Endothelial cell (in vitro differentiated cells): Measurements from ENCODE around the gene ZIK1. TPM values are rescaled to one million over a fixed set of nuclear protein-coding genes. Genes with fewer than 3 reads are reported as not detected.
A peak's percentile ranks its signal among the peaks of the same experiment; 100 is the strongest.

Experiments used
- DNase-seq: peaks from one replicate; pipeline ENCODE4 v3.0.0; 2021; ENCODE audit warnings: low spot score
- H3K27ac Mint-ChIP-seq: one replicate; pipeline ENCODE4 v1.8.0; 2021; ENCODE audit warnings: mixed read lengths, inconsistent platforms; ENCODE audit not compliant: unreplicated experiment
- H3K27me3 Mint-ChIP-seq: one replicate; pipeline ENCODE4 v1.8.0; 2021; ENCODE audit warnings: mild to moderate bottlenecking, moderate library complexity, mixed read lengths, inconsistent platforms; ENCODE audit not compliant: unreplicated experiment
- H3K36me3 Mint-ChIP-seq: one replicate; pipeline ENCODE4 v1.8.0; 2021; ENCODE audit warnings: mild to moderate bottlenecking, low read depth, mixed read lengths, inconsistent platforms; ENCODE audit not compliant: unreplicated experiment
- H3K4me1 Mint-ChIP-seq: one replicate; pipeline ENCODE4 v1.8.0; 2021; ENCODE audit warnings: mild to moderate bottlenecking, mixed read lengths, inconsistent platforms; ENCODE audit not compliant: unreplicated experiment
- H3K4me3 Mint-ChIP-seq: one replicate; pipeline ENCODE4 v1.8.0; 2021; ENCODE audit warnings: mild to moderate bottlenecking, mixed read lengths, inconsistent platforms; ENCODE audit not compliant: unreplicated experiment
- H3K9me3 Mint-ChIP-seq: one replicate; pipeline ENCODE4 v1.8.0; 2021; ENCODE audit warnings: mixed read lengths, inconsistent platforms; ENCODE audit not compliant: unreplicated experiment
- total RNA-seq: library from RNA; stranded (reverse); fragmentation: NEBNext Ultra II Directional; extraction: Animal tissue kit (Norgen Biotek cat#: 25700); gene quantifications from one replicate; pipeline ENCODE4 v1.2.1, GENCODE V29; 2021; ENCODE audit not compliant: unreplicated experiment
- TF ChIP-seq, protein P1 (sequence below): fragments of 200-600 bp; sonication (generic); IDR thresholded peaks from one replicate; pipeline ENCODE4 v1.5.0; 2021; ENCODE audit warnings: antibody characterized with exemption; ENCODE audit not compliant: unreplicated experiment

The ZIK1 gene
- total RNA-seq, 1 donor from 2014 or later: 19.9 TPM

DNA sequence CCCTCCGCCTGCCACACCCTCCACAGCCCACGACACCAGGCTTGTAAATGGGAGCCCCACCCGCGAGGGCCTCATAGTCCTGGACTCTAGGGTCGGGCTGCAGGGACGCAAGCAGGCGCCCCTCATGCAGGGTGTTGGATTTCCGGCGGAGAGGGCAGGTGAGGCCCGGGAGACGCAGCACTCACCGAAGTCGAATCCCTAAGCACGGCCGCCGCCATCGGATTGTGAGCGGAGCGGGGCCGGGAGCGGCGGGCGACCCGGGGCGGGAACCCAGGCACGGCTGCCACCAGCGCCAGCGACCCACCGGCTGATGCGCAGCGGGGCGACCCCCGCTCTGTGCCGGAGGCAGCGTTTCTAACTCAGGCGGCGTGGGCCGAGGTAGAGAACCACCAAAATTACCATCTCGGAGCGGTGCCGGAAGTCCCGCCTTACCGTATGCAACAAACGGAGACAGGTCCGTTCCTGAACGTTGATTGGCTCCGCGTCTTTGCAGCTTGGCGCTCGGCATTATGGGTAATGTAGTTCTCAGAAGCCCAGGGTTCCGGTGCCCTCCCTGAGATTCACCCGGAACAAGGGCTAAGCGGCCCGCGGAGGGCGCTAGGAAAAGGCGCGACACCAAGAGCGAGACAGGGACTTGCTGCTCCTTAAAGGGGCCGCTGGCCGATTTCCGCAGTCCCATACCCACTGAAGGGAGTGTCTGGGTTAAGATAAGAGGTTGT, 5.3 kb upstream of the ZIK1 start, which contains the start of gene ZNF416:
Gene ZNF416 (minus strand): TSS at position 425 of the 719 bp plus-strand sequence. CDS start 207 bp downstream, at position 218.
- H3K9me3 Mint-ChIP-seq: peaks cover 45% of the 10 kb centered on the region
- H3K36me3 Mint-ChIP-seq: peaks cover 46% of the 10 kb centered on the region
- H3K4me1 Mint-ChIP-seq: peaks cover 6% of the 10 kb centered on the region

DNA sequence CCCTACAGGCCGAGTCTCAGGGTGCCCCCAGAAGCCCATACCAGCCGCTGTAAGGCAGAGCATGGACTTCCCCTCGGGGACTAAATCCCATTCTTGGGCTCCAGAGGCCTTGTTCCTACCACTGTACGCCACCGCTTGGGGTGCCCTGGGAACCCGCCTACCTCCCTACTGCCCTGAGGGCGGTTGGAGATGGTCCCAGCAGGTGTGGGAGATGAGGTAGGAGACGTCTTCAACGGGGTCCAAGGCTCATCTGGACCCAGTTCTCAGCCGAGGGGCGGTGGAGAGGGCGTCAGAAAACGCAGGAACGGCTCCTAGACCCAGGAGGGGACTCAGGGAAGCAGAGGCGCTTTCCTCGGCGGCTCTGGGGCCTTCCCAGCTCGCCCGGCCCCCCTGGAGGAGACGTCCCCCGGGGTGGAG, 833 bp upstream of the ZIK1 start:
- Mint-ChIP-seq H3K4me1 (peaks cover 10% of the 10 kb centered on the region), H3K27me3 (peaks cover 11% of the 10 kb centered on the region), H3K36me3 (peaks cover 32% of the 10 kb centered on the region), H3K9me3 (peaks cover 9% of the 10 kb centered on the region), H3K4me3 (peak overlapping the region; percentile 31), H3K27ac (no peak overlapping the region)
- TF ChIP-seq, protein P1, sequence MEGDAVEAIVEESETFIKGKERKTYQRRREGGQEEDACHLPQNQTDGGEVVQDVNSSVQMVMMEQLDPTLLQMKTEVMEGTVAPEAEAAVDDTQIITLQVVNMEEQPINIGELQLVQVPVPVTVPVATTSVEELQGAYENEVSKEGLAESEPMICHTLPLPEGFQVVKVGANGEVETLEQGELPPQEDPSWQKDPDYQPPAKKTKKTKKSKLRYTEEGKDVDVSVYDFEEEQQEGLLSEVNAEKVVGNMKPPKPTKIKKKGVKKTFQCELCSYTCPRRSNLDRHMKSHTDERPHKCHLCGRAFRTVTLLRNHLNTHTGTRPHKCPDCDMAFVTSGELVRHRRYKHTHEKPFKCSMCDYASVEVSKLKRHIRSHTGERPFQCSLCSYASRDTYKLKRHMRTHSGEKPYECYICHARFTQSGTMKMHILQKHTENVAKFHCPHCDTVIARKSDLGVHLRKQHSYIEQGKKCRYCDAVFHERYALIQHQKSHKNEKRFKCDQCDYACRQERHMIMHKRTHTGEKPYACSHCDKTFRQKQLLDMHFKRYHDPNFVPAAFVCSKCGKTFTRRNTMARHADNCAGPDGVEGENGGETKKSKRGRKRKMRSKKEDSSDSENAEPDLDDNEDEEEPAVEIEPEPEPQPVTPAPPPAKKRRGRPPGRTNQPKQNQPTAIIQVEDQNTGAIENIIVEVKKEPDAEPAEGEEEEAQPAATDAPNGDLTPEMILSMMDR: no peak
- DNase-seq: no peak

More for the DNA sequence above, 5.3 kb upstream of the ZIK1 start, which contains the start of gene ZNF416:
- TF ChIP-seq, protein P1: no peak
- peak within 1 kb of the TSS; percentile 92 for H3K4me3 Mint-ChIP-seq
- peak; percentile 90 for DNase-seq
- peaks cover 11% of the 10 kb centered on the region for H3K27me3 Mint-ChIP-seq
- H3K27ac Mint-ChIP-seq: no peak within 1 kb of the TSS

DNA sequence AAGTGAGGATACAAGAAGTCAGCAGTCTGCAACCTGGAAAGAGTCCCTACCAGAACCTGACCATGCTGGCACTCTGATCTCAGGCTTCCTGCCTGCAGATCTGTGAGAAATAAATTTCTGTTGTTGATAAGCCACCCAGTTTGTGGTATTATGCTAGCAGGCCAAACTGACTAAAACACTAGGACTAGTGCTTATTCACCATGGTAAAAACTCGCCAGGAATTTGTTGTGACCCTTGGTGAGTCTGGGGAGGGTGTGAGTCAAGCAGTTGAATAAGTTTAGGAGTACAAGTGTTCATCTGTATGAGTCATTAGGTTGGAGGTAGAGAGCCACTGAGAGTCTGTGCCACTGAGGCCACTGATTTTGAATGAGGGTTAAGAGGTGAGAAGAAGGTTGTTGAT, 3.6 kb downstream of the ZIK1 start:
- DNase-seq: no peak
- TF ChIP-seq, protein P1: no peak
- peak overlapping the region; percentile 86 for H3K4me3 Mint-ChIP-seq
- peaks cover 9% of the 10 kb centered on the region for H3K27me3 Mint-ChIP-seq
- H3K4me1 Mint-ChIP-seq: peaks cover 10% of the 10 kb centered on the region
- H3K36me3 Mint-ChIP-seq: peaks cover 70% of the 10 kb centered on the region
- peaks cover 21% of the 10 kb centered on the region for H3K9me3 Mint-ChIP-seq
- peak overlapping the region; percentile 5 for H3K27ac Mint-ChIP-seq

DNA sequence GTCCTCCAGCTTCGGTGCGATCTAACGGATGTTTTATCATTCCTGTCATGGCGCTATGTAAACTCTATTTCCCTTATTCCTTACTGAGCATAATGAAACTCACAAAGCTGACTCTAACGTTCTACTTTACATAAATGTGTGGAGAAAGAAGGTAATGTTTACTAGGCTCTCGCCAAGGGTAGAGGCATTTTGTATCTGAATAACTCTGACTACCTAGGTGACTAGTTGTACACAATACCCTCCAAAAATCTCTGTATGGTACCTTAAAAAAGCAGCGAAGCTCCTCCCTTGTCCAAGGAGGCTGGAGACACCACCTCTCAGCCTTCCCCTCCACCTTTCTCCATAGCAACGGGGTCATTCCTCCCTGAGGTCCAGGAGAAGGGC, 15.4 kb downstream of the ZIK1 start:
- Mint-ChIP-seq H3K4me3 (peak overlapping the region; percentile 88), H3K4me1 (peaks cover 9% of the 10 kb centered on the region), H3K27ac (peak overlapping the region; percentile 61), H3K36me3 (peaks cover 30% of the 10 kb centered on the region), H3K9me3 (peaks cover 5% of the 10 kb centered on the region), H3K27me3 (peaks cover 8% of the 10 kb centered on the region)
- DNase-seq: no peak
- TF ChIP-seq, protein P1: no peak

DNA sequence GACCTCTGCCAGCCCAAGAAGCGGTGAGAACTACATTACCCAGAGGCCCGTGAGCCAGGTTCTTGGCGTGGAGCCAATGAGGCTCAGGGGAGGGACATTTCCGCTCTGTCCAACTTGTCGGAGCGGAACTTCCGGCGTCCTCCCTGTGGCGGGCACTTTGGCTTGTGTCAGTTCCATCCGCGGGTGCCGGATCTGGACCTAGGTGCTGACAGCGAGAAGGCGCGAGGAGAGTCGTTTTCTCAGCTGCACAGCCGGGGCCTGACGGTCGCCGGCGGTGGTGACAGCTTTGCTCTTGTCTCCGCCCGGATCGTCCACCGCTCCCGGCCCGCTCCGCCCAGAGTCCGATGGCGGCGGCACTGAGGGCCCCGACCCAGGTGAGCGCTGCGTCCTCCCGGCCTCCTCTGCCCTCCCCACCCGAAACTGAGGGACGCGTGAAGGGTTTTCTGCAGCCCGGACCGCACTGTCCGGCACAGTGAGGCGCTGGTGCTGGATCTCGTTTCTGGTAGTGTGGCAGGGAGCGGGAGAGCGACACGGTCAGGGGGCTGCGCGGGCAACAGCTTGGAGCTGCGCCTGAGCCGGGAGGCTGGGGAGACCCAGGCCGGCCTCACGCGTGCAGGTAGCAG, 15.9 kb downstream of the ZIK1 start, which contains the start of gene ZNF530:
Gene ZNF530 (plus strand): TSS at position 125 of the 623 bp plus-strand sequence. CDS start 4,461 bp downstream, outside the sequence.
- Mint-ChIP-seq H3K27me3 (peaks cover 8% of the 10 kb centered on the region), H3K36me3 (peaks cover 35% of the 10 kb centered on the region), H3K9me3 (peaks cover 5% of the 10 kb centered on the region), H3K4me1 (peaks cover 9% of the 10 kb centered on the region), H3K4me3 (peak within 1 kb of the TSS; percentile 88), H3K27ac (peak within 1 kb of the TSS; percentile 61)
- TF ChIP-seq, protein P1: no peak
- DNase-seq: peak; percentile 87
